AG04449 (cell line): ENCODE results near the gene SPTA1.

Source experiments
- CTCF ChIA-PET: fragments of 350-600 bp; formaldehyde crosslinking; extraction: SDS; loops from one replicate; lab custom pipeline; 2021; ENCODE audit warnings: antibody characterized with exemption; lab: Yijun Ruan, JAX
- POLR2A ChIA-PET: fragments of 400-600, 350-600 bp; formaldehyde crosslinking; extraction: SDS; loops from one replicate; lab custom pipeline; 2020; ENCODE audit warnings: antibody characterized with exemption, inconsistent platforms; lab: Yijun Ruan, JAX
- DNase-seq: peaks from one replicate; pipeline ENCODE4 v3.0.0-alpha.2; 2010; ENCODE audit warnings: low read depth, low spot score
- H3K4me3 ChIP-seq: 2 replicates; pipeline ENCODE4 v1.5.1; 2011; ENCODE audit warnings: low read depth, mild to moderate bottlenecking, control low read depth, low read length
- TF ChIP-seq, protein P1 (sequence below): IDR thresholded peaks from one replicate; pipeline ENCODE4 v1.5.1; 2011; ENCODE audit warnings: mild to moderate bottlenecking, moderate library complexity, low read length, control low read depth, inconsistent platforms; ENCODE audit not compliant: insufficient read depth; ENCODE audit errors: missing control alignments

Gene SPTA1

DNA sequence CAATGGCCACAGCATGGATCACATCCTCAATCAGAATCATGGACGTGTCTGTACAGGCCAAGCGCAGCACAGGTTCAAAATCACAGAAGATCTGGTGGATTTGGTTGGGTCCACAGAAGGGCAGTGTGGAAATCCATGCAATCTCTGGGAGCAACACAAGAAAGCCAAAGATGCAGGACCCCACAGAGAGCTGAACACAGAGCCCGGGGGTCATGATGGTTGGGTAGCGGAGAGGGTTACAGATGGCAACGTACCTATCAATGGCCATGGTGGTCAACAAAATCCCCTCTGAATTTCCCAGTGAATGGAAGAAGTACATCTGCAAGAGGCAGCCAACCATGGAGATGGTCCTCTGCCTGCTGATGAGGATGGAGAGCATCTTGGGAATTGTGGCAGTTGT, 37.9 kb upstream of the SPTA1 start:
- ChIA-PET CTCF (no interaction called here), POLR2A (no interaction called here)
- no peak for DNase-seq
- TF ChIP-seq, protein P1, sequence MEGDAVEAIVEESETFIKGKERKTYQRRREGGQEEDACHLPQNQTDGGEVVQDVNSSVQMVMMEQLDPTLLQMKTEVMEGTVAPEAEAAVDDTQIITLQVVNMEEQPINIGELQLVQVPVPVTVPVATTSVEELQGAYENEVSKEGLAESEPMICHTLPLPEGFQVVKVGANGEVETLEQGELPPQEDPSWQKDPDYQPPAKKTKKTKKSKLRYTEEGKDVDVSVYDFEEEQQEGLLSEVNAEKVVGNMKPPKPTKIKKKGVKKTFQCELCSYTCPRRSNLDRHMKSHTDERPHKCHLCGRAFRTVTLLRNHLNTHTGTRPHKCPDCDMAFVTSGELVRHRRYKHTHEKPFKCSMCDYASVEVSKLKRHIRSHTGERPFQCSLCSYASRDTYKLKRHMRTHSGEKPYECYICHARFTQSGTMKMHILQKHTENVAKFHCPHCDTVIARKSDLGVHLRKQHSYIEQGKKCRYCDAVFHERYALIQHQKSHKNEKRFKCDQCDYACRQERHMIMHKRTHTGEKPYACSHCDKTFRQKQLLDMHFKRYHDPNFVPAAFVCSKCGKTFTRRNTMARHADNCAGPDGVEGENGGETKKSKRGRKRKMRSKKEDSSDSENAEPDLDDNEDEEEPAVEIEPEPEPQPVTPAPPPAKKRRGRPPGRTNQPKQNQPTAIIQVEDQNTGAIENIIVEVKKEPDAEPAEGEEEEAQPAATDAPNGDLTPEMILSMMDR, result no peak
- H3K4me3 ChIP-seq, result no peak overlapping the region

DNA sequence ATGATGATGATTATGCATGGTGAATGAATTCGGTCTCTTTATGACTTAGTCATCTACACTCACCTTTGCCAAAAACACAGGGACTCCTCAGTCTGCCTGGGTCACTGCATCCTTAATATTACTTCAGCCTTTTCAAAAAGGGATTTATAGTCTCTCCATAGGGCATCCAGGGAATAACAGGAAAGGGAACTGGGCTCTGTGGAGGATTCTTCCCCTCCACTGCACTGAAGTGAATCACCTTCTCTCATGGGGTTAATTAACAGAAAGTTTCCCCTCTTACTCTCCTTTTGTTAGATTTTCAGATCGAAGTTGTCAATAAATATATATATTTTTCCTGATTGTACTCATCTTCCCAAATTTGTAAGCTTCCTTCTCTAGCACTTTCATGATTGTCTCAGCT, 34.1 kb upstream of the SPTA1 start, which contains the start of gene OR6K3:
TSS of gene OR6K3 (minus strand) at position 101 of the 400 bp plus-strand sequence. CDS start 2,605 bp downstream, outside the sequence.
- DNase-seq, result no peak
- CTCF ChIA-PET, result no interaction called here
- POLR2A ChIA-PET, result no interaction called here
- TF ChIP-seq, protein P1, result no peak
- H3K4me3 ChIP-seq, result no peak within 1 kb of the TSS

DNA sequence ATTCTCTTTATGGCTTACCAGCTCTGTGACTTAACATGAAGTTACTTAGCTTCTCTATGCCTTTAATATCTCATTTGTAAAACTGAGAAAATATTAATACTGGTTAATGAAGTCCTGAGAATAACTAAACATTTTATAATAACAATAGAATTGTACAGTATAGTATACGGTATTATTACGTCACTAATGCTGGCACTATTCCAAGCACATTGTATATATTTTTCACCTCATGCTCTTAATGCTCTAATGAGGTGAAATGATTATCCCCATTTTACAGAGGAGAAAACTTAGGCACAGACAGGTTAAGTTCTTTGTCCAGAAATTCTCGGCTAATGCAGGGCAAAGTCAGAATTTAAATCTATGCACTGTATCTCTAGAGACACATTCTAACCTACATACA, 33.1 kb upstream of the SPTA1 start:
- no peak overlapping the region for H3K4me3 ChIP-seq
- POLR2A ChIA-PET, result no interaction called here
- TF ChIP-seq, protein P1, result no peak
- DNase-seq, result no peak
- CTCF ChIA-PET, result no interaction called here

DNA sequence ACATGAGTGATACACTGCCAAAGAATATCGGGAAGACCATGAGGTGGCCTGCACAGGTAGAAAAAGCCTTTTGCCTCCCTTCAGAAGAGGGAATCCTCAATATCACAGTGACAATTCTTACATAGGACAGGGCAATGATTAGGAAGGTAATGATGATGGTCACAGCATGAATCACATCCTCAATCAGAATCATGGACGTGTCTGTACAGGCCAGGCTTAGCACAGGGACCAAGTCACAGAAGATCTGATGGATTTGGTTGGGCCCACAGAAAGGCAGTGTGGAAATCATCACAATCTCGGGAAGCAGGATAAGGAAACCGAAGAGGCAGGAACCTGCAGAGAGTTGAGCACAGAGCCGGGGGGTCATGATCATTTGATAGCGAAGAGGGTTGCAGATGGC, 30.8 kb upstream of the SPTA1 start:
- POLR2A ChIA-PET, result no interaction called here
- TF ChIP-seq, protein P1, result no peak
- no peak for DNase-seq
- CTCF ChIA-PET, result no interaction called here
- H3K4me3 ChIP-seq, result no peak overlapping the region

DNA sequence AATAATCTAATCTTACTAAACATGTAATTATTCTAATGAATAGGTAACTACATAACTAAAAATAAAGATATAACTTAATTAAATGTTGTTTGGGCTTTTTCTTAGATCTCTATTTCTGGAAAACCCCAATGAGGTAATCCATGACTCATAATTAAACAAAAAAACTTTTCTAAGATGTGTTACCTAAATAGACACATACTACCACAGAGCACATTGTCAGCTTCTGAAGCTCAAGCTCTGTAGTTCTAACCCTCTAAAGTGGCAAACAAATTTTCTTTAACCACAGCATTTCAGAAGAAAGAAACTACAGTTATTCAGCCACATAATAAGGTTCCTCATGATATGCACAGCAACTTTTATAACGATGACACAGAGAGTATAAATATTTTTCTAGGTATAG, 29.8 kb upstream of the SPTA1 start:
- DNase-seq, result no peak
- TF ChIP-seq, protein P1, result no peak
- ChIA-PET CTCF (no interaction called here), POLR2A (no interaction called here)
- no peak overlapping the region for H3K4me3 ChIP-seq

DNA sequence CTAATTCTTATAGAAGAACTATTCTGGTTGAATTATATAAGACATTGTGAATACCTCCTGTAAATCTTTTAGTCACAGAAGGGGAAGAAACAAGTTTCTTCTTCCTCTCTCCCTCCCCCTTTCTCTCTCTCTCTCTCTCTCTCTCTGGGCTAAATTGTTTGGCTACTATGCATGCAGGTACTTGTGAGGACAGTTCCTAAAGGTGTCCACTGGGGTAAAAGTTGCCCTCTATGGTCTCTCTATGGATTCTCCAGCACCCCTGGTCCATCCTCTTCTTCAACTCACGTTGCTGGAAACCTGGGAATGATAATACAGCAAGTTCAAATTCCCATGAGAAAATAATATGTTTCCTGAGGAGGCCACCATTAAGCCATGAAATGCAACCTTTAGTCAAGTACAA, 28.2 kb upstream of the SPTA1 start:
- TF ChIP-seq, protein P1, result no peak
- ChIA-PET POLR2A (no interaction called here), CTCF (no interaction called here)
- no peak for DNase-seq
- H3K4me3 ChIP-seq, result no peak overlapping the region
